ENCODE measurements around the gene ZYG11A. TPM values are rescaled to one million over a fixed set of nuclear protein-coding genes. Genes with fewer than 3 reads are reported as not detected.

Gene ZYG11A
- total RNA-seq, 2 donors from 2014 or later = 0.05 TPM; not detected in 1

DNA sequence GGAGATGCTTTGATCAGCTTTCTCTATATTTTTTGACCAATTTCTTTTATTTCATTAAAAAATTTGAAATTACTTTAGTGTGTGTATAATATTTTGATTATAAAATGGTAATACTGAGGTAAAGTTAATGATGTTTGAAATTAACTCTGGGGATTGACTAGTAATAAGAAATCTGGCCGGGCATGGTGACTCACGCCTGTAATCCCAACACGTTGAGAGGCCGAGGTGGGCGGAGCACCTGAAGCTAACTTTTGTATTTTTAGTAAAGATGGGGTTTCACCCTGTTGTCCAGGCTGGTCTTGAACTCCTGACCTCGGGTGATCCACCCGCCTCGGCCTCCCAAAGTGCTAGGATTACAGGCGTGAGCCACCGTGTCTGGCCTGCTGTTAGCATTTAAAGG lies 102.0 kb downstream of the ZYG11A start:
- no peak for DNase-seq (ENCODE audit: low spot score)
- intact Hi-C loops (cut with DNase I) = no loop called here

Small RNAs within 50 kb of the gene (microRNA-seq; reads per million reads assigned to microRNA genes)
- gene MIR1273F (ENCODE audit: borderline microRNAs expressed in 2 of 2) (0 reads per million in 2 donors), gene MIR1273G (ENCODE audit: borderline microRNAs expressed in 2 of 2) (0 reads per million in 2 donors), gene MIR5095 (ENCODE audit: borderline microRNAs expressed in 2 of 2) (0 reads per million in 2 donors)

Other genes starting within 250 kb of the ZYG11A start
- gene GPX7, start 240.4 kb upstream of the ZYG11A start, total RNA-seq = 10 to 100 TPM in 1 of 2 donors, 1 to 10 TPM in 1; 8.1 to 12.1 TPM
- under 1 TPM in 1 of 2 donors, not detected in 1; 0.14 TPM for gene SHISAL2A, start 209.6 kb upstream of the ZYG11A start, total RNA-seq
- 10 to 100 TPM; 13.7 to 14.1 TPM for gene COA7, start 144.4 kb upstream of the ZYG11A start, total RNA-seq
- gene ZYG11B, start 116.3 kb upstream of the ZYG11A start, total RNA-seq = 10 to 100 TPM; 33.1 to 35.1 TPM
- 10 to 100 TPM; 55.4 to 75.1 TPM for gene ECHDC2, start 79.0 kb downstream of the ZYG11A start, total RNA-seq
- 100 to 1,000 TPM; 101 to 137 TPM for gene SCP2, start 84.5 kb downstream of the ZYG11A start, total RNA-seq
- 100 to 1,000 TPM; 155 to 285 TPM for gene PODN, start 219.5 kb downstream of the ZYG11A start, total RNA-seq